ENCODE data around the gene SLC46A2. TPM values are rescaled to one million over a fixed set of nuclear protein-coding genes. Genes with fewer than 3 reads are reported as not detected.

The SLC46A2 gene
- total and polyA plus RNA-seq, 4 donors: 0.01 to 0.17 (median 0.07) TPM; not detected in 1

- TF ChIP-seq YY1 (IDR thresholded peaks at IDR 0.05): no peak
Observed at GRCh38 chr9:112850840-112851239, 39.8 kb downstream of the SLC46A2 start (continued).

GRCh38 chr9:112849363-112849922 is 41.2 kb downstream of the SLC46A2 start:
- DNase-seq (ENCODE audit: low spot score): no peak
- Histone ChIP-seq H3K9me3 (ENCODE audit: control insufficient read depth in 4 of 4, low read length in 3 of 4) (no peaks in the 10 kb centered on the region), H3K4me3 (ENCODE audit: low read depth in 1 of 3, low read length in 3 of 3) (no peak overlapping the region), H3K27me3 (ENCODE audit: control insufficient read depth in 4 of 4, insufficient read depth in 4 of 4, low read length in 3 of 4) (no peaks in the 10 kb centered on the region), H3K36me3 (ENCODE audit: control insufficient read depth in 4 of 4, insufficient read depth in 3 of 4, low read depth in 1 of 4, low read length in 3 of 4) (peaks cover 0 to 4% (median 1%) of the 10 kb centered on the region in 4 donors), H3K4me1 (ENCODE audit: control insufficient read depth in 4 of 4, insufficient read depth in 4 of 4, low read length in 3 of 4) (peaks cover 0 to 5% (median 0%) of the 10 kb centered on the region in 4 donors), H3K9ac (ENCODE audit: low read depth in 1 of 2, low read length in 2 of 2) (no peak overlapping the region), H3K27ac (ENCODE audit: low read depth in 1 of 2, low read length in 2 of 2) (no peak overlapping the region)
- WGBS: 84% methylated on average over 6 of the region's 6 CpGs
- no peak for TF ChIP-seq REST (IDR thresholded peaks at IDR 0.05)
- no peak for TF ChIP-seq FOXA2 (IDR thresholded peaks at IDR 0.05)
- TF ChIP-seq ZBTB33 (IDR thresholded peaks at IDR 0.05): no peak
- no peak for TF ChIP-seq MAX (IDR thresholded peaks at IDR 0.05)
- TF ChIP-seq HNF4A (conservative IDR thresholded peaks at IDR 0.05): no peak
- TF ChIP-seq RAD21 (IDR thresholded peaks at IDR 0.05): no peak
- no peak for TF ChIP-seq NR2F2 (IDR thresholded peaks at IDR 0.05)
- TF ChIP-seq CTCF (IDR thresholded peaks at IDR 0.05; ENCODE audit: low read depth, low read length, missing input control): no peak

- no peak overlapping the region for H3K9ac ChIP-seq (ENCODE audit: low read depth in 1 of 2, low read length in 2 of 2)
- H3K4me1 ChIP-seq (ENCODE audit: control insufficient read depth in 4 of 4, insufficient read depth in 4 of 4, low read length in 3 of 4): peaks cover 0 to 5% (median 0%) of the 10 kb centered on the region in 4 donors
- no peak for TF ChIP-seq JUND (IDR thresholded peaks at IDR 0.05)
- TF ChIP-seq CTCF (IDR thresholded peaks at IDR 0.05; ENCODE audit: low read depth, low read length, missing input control): no peak
- TF ChIP-seq RAD21 (IDR thresholded peaks at IDR 0.05): no peak
- TF ChIP-seq YY1 (IDR thresholded peaks at IDR 0.05): no peak
- no peak for TF ChIP-seq HNF4G (IDR thresholded peaks at IDR 0.05)
- TF ChIP-seq GABPA (IDR thresholded peaks at IDR 0.05 in 1 of 2, conservative IDR thresholded peaks at IDR 0.05 in 1 of 2): no peak
- TF ChIP-seq HNF4A (conservative IDR thresholded peaks at IDR 0.05): no peak
- no peak for TF ChIP-seq MAX (IDR thresholded peaks at IDR 0.05)
- TF ChIP-seq ATF3 (IDR thresholded peaks at IDR 0.05): no peak
- TF ChIP-seq ZBTB33 (IDR thresholded peaks at IDR 0.05): no peak
- TF ChIP-seq SP1 (IDR thresholded peaks at IDR 0.05): no peak
Observed at GRCh38 chr9:112848316-112849151, 42.1 kb downstream of the SLC46A2 start.

More at GRCh38 chr9:112848316-112849151, 42.1 kb downstream of the SLC46A2 start:
- no peak overlapping the region for H3K4me3 ChIP-seq (ENCODE audit: low read depth in 1 of 3, low read length in 3 of 3)
- no peaks in the 10 kb centered on the region for H3K27me3 ChIP-seq (ENCODE audit: control insufficient read depth in 4 of 4, insufficient read depth in 4 of 4, low read length in 3 of 4)
- WGBS: 86% methylated on average over 13 of the region's 13 CpGs
- no peak overlapping the region for H3K27ac ChIP-seq (ENCODE audit: low read depth in 1 of 2, low read length in 2 of 2)
- H3K36me3 ChIP-seq (ENCODE audit: control insufficient read depth in 4 of 4, insufficient read depth in 3 of 4, low read depth in 1 of 4, low read length in 3 of 4): peaks cover 0 to 3% (median 0%) of the 10 kb centered on the region in 4 donors
- no peaks in the 10 kb centered on the region for H3K9me3 ChIP-seq (ENCODE audit: control insufficient read depth in 4 of 4, low read length in 3 of 4)
- no peak for DNase-seq (ENCODE audit: low spot score)
